NCI-H2171 (cell line): ENCODE data around the gene ARHGAP15.

Experiments
- DNase-seq: peaks from one replicate; lab custom pipeline; 2025; lab: John Stamatoyannopoulos, UW

The ARHGAP15 gene

GRCh38 chr2:143399631-143400069 lies 270.4 kb downstream of the ARHGAP15 start:
- no peak for DNase-seq

GRCh38 chr2:143401861-143402260 lies 272.6 kb downstream of the ARHGAP15 start:
- DNase-seq = no peak

GRCh38 chr2:143402451-143402850 lies 273.2 kb downstream of the ARHGAP15 start:
- no peak for DNase-seq

- no peak for DNase-seq
These were observed 281.1 kb downstream of the ARHGAP15 start for GRCh38 chr2:143410082-143410897.

DNA sequence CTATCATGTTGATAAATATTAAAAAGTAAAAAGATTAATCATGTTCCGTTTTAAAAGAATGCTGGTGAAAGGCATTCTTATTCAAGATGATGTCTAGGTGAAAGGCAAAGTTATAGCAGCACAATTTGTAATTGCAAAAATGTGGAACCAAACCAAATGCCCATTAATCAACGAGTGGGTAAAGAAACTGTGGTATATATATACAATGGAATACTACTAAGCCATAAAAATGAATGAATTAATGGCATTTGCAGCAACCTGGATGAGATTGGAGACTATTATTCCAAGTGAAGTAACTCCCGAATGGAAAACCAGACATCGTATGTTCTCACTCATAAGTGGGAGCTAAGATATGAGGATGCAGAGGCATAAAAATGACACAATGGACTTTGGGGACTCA lies 286.4 kb downstream of the ARHGAP15 start:
- DNase-seq = no peak

DNA sequence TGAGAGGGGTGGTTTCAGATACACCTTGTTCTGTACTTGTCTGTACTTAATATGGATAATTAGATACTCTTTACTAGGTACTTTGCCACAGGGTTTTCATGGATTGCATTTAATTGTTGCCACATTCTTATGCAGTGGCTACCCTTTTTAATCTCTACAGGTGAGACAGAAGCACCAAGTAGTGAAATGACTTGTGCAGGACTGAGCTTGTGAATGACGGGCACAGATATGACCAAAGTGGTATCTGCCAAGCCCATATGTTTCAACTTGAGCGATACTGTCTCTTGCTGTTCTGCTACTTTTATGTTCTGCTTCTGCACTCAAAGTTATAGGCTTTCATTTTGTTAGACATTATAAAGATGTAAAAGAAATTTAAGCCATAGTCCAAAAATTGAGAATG lies 288.2 kb downstream of the ARHGAP15 start:
- no peak for DNase-seq

DNA sequence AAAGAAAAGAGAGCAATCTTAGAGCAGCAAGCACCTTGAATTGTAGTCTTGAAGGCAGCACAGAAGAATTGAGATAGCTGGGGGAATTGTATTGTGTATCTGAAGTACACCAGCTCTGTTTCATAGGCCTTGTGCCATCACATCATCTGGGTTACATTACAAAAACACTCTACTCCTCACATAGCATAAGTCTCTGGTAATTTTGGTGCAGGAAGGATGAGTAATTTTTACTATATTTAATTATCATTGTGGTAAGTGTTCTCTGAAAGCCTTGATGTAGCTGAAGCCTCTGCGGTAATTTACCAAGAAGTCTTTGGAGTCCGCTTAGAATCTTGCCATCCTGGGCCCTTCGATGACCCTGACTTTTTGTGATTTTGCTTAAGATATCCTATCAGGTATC lies 291.1 kb downstream of the ARHGAP15 start:
- DNase-seq = no peak

GRCh38 chr2:143422681-143423080 lies 293.5 kb downstream of the ARHGAP15 start:
- no peak for DNase-seq

DNA sequence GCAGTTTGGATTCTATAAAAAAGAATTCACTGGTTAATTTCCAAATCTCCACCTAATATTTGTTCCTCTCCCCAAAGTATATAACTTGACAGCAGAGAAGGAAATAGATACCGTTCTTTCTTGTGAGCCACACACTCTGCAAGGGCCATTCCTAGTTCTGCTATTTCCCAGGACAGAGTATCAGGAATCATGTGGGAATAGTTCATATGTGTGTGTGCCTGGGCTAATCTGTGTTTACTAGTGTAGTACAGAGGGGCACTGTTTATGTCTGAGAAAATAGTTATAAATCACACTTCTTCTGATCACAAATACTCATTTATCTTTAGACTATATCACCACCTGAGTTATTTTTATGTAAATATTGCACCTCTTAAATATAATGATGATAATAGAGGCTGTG lies 296.7 kb downstream of the ARHGAP15 start:
- no peak for DNase-seq

DNA sequence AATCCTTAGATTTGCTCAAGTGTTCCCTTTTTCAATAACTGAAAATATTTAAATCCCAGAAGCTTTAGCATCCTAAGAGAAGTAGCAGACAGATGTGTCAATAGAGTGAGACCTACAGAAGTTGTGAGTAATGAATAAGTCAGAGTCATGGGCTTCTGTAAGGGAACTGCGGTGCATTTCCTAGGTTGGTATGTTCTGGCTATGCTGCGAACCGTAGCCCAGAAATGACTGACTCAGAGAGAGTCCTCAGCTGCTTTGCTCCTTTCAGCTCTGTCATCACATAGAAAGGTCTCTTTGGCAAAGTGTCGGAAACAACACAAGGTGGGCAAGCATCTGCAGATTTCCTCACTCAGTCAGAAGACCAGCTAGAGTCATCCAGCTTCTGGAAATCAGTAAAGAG lies 297.1 kb downstream of the ARHGAP15 start:
- DNase-seq = no peak

- no peak for DNase-seq
These were observed 299.5 kb downstream of the ARHGAP15 start for GRCh38 chr2:143428700-143429099.

GRCh38 chr2:143429932-143430679 lies 300.9 kb downstream of the ARHGAP15 start:
- no peak for DNase-seq

DNA sequence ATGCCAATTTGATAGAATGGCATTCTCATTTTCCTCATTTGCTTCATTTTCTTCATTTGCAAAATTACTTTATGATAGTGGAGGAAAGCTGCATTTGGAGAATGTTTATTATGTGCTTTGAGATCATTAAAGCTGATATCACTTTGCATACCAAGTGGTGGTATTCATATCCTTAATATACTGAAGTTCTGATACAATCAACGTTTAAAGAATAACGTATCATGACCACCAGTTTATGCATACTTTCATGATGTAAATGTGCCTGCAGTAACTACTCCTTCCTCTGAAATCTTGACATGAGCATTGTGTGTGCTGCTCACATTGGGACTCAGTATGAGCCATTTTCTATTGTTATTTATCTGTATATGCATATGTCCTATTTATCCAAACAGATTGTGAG lies 302.1 kb downstream of the ARHGAP15 start:
- DNase-seq = no peak

- DNase-seq = no peak
These were observed 304.0 kb downstream of the ARHGAP15 start for GRCh38 chr2:143433251-143433650.

- no peak for DNase-seq
These were observed 304.6 kb downstream of the ARHGAP15 start for GRCh38 chr2:143433840-143434239.

GRCh38 chr2:143434445-143434844 lies 305.2 kb downstream of the ARHGAP15 start:
- DNase-seq = no peak

- no peak for DNase-seq
These were observed 305.9 kb downstream of the ARHGAP15 start for GRCh38 chr2:143435131-143435530.

DNA sequence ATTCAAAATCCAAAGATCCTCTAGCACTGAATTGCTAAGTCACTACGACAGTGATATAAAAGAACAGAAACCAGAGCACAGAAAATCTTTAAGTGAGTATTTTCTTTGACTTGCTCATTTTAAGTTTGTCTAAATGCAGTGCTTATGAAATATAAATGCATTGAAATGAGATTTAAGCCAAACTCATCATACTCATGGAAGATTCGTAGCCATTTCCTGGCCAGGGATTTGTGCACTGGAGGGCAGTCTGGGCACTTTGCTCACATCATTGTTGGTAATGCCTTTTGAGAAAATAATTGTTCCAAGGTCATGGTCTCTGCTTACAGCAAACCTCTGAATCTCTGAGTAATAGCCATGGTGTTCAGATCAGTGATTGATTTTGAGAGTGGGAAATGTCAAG lies 307.7 kb downstream of the ARHGAP15 start:
- no peak for DNase-seq

GRCh38 chr2:143440411-143441012 lies 311.3 kb downstream of the ARHGAP15 start:
- DNase-seq = no peak

GRCh38 chr2:143442193-143442592 lies 313.0 kb downstream of the ARHGAP15 start:
- no peak for DNase-seq

DNA sequence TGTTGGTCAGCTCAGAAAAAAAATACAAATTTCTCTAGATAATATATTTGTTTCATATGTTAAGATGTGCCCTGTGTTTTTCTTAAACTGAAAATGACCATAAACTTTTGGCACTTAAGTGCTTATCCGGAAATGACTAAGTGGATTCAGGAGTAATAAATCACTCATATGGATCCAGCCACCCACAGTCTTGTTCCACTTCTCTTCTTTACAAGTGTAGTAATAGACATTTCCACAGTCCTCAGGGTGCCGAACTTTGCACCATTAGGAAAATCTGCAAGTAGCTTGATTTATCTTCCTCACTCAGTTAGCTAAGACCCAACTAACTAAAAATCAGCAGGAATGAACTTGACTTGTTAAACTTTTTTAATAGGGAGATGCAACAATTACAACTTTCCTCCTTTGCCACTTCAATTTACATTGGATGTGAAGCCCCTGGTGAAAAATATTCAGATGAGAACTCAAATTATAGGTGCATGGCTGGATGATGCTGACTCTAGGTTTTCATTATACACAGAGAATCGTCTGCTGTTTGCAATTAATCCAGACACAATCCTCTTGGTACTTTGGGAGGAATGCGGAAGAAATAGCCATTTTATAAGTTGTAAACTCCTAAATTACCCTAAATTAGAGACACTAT lies 322.5 kb downstream of the ARHGAP15 start:
- no peak for DNase-seq

DNA sequence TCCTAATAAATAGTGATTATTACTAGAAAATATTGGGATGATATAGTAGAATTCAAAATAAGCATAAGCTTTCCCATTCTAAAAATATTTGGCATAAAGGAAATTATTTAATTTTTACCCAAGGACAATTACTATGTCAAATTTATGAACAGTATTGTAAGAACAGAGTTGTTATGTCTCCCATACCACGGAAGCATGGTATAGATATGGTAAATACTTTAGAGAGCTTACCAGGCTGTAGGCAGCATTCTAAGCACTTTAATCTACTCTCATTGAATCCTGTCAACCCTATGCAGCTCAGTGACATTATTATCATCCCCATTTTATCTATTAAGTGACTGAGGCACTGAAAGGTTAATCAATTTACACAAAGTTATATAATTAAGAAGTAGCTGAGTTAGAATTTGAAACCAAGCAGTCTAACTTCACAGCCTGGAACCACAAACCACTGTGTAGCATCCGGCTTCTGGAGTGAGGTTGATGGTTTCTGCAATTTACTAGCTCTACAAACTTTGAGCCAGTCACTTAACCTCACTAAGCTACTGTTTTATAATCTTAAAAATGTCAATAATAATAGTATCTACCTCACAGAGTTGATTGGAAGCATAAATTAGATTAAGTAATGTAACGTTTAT lies 323.7 kb downstream of the ARHGAP15 start:
- DNase-seq = no peak
